GM18519 (cell line): ENCODE results near the gene NACAD.
"Not testable (repeated sequence)": the region's sequence is repeated elsewhere in the genome, so short reads cannot be mapped to it uniquely, and the experiment has no call there.

ENCODE experiments used
- ATAC-seq: cut with Tn5 transposase; IDR thresholded peaks from one replicate; pipeline ENCODE4 v1.9.1; 2021; ENCODE audit warnings: mild to moderate bottlenecking, moderate library complexity; ENCODE audit not compliant: unreplicated experiment, low FRiP score

Gene NACAD

DNA sequence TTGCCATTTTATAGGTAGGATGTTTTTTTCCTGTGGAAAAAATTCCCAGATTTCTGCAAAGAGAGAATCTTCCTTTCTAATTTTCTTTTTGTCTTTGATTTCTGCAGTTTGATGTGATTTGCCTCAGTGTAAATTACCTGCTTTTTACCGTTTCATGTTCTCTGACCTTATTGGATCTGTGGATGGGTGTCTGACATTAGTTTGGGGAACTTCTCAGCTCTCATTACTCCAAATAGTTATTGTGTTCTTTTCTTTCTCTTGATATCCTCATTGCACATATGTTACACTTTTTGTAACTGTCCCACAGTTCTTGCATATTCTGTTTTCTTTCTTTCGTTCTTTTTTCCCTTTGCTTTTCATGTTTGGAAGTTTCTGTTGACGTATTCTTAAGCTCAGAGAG, 28.5 kb downstream of the NACAD start:
- ATAC-seq: no peak

DNA sequence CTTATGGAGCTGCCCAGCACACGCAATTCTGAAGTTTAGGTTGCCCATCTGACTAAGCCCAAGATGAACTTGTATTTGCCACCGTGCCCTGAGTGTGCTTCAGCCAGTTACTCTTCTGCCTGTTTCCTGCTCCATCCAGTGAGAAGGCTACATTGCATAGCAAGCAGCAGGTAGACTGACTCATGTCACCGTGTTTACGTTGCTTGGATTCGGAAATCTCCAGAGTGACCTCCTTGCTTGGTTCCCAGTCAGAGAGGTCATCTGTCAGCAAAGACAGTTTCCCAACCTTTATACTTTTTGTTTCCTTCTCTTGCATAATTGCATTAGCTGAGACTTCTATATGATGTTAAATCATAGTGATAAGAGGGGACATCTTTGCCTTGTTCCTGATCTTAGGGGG, 30.9 kb downstream of the NACAD start:
- no peak for ATAC-seq

DNA sequence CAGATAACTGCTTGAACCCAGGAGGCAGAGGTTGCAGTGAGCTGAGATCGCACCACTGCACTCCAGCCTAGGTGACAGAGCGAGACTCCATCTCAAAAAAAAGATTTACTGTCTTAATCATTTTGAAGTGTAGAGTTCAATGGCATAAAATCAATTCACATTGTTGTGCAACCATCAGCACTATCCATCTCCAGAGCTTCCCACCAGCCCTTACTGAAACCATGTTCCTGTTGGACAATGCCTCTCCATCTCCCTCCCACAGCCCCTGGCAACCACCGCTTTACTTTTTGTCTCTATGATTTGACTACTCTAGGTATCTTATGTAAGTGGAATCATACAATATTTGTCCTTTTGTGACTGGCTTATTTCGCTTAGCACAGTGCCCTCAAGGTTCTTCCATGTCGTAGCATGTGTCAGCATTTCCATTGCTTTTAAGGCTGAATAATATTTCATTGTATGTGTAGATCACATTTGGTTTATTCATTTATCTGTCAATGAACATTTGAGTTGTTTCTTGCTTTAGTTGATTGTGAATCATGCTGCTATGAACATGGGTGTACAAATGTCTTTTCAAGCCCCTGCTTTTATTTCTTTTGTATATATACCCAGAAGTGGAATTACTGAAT, 33.1 kb downstream of the NACAD start:
- ATAC-seq: no peak

DNA sequence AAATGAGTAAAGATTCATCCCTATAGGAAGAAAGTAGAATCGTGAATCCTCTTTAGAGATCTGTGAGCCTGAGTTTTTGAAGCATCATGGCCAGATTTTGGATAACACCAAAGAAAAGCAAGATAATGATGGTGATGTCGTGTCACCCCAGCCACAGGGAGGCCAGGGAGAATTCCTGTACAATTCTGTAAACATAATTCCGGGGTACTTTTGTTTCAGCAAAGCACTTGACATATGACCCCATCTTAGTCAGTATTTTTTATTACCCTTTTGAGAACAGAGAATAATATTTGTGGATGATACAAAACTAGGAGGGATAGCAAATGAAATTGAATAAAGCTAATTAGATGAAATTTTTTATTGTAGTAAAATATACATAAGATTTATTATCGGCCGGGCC, 33.8 kb downstream of the NACAD start:
- ATAC-seq: no peak

DNA sequence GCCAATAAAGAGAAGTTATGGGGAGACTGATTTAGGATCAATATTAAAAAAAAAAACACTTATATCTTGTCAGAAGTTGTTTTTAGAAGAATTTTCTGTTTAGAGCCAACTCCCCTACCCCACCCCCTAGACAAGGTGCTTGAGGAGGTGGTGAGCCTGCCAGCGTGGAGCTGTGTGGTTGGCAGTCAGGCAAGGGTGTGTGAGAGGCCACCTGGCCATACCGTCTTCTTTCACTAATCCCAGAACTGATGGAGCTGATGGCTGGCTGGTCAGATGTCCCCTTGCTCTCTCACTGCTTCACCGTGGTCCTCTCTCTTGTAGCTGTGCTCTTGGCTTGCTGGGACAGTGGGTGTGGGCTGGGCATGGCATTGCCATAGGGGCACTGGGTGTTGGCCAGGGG, 34.3 kb downstream of the NACAD start:
- ATAC-seq: no peak

DNA sequence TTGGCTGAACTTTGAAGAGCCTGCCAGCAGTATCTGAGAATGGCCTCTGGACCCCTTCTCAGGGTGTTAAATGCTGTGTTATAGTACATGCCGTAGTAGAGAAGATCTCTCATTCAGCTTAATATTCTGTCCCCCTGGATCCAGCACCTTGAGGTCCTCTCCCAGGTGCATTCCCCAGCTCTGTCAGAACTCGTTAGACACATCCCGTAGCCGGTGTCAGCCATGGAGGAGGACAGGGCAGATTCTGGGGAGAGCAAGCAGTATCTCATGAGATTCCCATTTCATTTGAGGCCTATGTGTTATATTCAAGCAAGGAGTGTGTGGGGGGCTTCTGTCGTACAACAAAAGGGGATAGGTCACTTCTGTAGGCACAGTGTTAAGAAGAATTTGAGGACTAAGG, 34.8 kb downstream of the NACAD start:
- ATAC-seq: no peak

DNA sequence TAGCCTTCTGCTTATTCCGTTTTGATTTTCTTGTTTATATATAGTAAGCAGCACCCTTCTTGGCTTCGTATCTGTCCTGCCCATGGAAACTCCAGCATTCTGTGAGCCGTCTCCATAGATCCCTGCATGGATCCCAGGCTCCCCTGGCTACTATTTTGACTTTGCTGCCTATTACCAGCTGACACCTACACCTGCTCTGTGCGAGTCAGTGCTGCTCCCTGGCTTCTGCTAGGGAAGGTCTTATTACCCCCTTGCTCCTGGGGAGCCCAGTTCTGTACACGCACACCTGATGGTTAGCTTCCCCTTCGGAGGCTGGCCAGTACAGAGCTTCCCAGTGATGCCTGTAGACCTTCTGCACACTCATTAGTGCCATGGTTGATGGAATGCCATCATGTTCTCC, 35.4 kb downstream of the NACAD start:
- no peak for ATAC-seq

DNA sequence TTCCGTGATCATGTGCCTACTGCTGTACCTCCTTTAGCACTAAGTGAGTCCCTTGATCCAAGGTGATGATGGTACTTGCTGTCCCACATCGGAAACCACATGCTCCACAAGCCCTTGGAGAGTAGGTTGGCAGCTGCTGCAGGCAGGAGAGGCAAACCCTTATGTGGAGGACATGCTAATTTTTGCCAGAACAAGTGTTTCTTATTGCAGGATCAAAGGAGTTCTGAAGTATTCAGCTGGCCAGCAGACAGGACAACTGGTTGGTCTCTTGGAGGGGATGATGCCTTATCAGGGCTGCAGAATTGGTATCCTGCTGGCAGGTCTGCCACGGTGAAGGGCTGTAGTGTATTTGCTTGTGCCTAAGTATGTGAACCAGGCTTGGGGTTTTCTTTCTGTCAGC, 36.8 kb downstream of the NACAD start:
- ATAC-seq: no peak

DNA sequence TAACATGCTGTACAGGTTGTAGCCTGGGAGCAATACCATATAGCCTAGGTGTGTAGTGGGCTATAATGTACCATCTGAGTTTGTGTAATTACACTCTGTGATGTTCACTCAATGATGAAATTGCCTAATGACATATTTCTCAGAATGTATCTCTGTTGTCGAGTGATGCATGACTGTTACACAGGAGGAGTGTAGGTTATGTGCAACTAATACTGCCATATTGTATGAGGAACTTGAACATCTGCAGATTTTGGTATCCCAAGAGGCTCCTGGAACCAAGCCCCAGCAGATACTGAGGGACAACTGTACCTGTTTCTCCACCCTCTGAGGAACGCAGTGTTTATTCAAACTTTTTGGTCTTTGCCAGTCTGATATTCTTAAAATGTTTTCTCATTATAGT, 38.6 kb downstream of the NACAD start:
- ATAC-seq: no peak

DNA sequence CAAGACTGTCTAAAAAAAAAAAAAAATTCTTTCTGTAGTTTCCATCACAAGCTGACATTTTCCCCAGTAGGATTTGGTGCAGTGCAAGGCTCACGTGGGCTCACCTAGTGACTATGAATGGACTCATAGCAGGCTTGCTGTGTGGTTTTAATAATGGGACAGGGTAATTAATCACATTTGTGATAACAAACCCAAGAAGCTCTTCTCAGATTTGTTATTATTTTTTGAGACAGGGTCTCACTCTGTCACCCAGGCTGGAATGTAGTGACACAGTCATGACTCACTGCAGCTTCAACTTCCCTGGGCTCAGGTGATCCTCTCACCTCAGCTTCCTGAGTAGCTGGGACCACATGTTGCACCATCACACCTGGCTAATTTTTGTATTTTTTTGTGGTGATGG, 40.0 kb downstream of the NACAD start:
- ATAC-seq: no peak

DNA sequence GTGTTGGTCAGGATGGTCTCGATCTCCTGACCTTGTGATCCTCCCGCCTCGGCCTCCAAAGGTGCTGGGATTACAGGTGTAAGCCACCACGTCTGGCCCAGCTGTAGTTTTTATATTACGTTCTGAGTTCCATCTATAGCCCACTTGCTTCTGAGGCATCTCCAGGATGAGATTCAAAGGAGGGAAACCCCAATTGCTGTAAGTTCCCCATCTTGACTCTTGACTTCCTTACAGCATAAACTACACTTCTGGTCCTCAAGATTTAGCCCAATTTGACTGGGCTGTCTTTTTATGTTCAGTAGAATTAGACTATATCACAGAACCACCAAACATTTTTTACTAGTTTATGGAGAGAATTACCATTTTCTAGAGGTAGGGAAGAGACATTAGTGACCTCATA, 44.4 kb downstream of the NACAD start:
- no peak for ATAC-seq

DNA sequence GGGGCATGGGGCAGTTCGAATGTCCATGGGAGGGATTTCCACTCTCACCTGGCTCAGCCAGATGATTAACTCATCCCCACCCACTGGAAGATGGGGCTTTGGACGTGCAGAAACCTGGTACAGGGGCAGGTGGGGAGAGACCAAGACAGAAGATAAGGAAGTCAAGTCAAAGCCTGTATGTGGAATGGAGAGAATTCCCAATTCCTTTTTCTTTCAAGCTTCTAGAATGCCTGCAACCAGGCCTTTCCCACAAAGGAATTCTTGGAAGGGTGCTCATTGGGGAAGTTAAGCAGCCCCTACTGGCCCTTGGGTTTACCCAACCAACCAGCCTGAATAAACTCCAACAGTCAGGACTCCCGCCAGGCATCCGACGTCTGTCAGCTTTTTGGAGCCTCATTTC, 49.7 kb downstream of the NACAD start:
- no peak for ATAC-seq

DNA sequence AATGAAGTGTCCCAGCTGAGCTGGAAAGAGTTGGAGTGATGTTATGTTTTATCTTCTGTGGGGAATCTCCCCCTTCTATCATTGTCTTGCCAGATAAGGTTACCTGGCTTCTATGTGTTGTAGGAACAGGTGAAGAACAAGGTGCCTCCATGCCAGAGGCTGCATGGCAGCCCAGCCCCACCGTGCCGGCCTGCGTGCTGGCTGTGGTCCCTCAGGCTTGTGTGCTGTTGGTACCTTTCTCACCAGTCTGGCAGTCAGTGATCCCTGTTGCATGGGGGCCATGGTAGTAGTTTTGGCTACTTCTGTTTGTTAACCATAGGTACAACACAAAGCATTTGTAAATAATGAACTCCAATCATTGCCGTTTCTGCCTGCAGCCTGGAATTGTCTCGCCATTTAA, 50.9 kb downstream of the NACAD start:
- ATAC-seq: no peak

DNA sequence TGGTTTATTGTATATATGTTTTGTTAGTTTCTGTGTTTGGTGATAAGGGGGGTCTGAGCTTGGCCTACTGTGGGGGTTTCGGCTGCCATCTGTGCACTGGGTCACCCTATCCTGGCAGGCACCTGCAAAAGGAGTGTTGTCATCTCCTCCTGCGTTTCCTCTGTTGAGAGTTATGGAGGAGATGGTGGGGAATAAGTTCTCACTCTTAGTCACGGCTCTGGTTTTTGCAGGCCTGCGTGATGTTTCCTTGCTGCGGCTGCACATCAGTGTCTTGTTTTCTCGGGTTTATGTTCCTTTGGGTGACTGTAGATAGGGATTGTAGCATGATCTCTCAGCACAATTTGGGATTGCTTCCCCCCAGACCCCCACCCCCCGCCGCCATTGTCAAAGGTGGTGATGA, 52.0 kb downstream of the NACAD start:
- no peak for ATAC-seq

DNA sequence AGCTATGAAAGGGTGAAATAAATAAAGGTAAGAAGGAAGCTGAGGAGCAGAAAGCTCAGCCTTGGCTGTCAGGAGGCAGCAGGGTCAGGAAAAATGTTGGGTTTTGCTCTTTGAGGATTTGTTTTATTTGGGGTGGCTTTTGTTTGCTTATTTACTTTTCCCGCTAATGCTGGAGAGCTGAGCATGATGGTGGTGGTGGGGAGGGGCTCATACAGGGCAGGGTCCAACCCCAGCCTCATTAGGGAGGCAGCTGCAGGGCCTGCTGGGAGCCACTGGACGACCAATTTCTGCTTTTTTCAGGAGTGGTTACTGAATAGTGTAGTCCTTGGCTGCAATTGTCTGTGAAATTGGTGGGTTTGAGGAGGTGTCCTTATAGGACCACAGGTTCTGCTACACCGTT, 52.5 kb downstream of the NACAD start:
- ATAC-seq: no peak

DNA sequence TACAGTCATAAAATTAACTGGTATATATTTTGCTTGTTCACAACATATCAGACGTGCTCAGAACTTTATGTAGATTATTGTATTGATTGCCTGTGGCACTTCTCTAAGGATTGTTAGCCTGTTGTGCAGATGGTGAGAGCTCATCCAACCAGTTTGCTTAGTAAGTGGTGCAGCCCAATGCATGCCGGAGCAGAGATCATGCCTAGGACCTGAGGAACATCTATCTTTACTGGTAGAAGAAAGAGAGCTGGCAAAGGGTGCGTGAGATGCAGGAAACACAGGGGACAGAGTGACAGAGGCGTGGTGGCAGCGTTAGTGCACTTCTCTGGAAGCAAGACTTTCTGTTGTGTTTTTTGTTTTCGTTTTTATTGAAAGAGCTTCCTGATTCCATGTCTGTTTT, 52.9 kb downstream of the NACAD start:
- no peak for ATAC-seq

DNA sequence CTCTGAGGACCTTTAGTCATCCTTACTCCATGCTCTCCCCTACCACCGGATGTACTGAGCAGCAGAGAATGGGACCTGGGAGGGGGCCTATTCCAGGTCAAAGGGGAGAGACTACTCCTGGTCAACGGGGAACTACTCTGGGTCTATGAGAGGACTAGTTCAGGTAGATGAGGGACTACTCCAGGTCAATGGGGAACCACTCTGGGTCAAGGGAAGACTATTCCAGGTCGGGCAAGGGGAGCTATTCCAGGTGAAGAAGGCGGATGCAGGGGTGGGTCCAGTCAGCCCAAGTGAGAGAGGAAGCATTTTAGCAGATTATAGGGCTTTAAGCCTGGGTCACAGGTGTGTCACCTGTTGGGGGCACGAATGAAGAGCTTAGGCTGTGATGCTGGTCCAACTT, 53.4 kb downstream of the NACAD start:
- ATAC-seq: no peak

DNA sequence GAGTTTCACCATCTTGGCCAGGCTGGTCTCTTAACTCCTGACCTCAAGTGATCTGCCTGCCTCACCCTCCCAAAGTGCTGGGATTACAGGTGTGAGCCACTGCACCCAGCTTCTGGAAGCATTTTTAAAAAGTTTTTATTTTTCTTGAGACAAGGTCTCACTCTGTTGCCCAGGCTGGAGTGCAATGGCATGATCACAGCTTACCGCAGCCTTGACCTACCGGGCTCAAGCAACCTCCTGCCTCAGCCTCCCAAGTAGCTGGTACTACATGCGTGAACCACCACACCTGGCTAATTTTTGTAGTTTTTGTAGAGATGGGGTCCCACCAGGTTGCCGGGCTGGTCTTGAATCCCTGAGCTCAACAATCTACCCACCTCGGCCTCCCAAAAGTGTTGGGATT, 54.1 kb downstream of the NACAD start:
- not testable (repeated sequence) for ATAC-seq

DNA sequence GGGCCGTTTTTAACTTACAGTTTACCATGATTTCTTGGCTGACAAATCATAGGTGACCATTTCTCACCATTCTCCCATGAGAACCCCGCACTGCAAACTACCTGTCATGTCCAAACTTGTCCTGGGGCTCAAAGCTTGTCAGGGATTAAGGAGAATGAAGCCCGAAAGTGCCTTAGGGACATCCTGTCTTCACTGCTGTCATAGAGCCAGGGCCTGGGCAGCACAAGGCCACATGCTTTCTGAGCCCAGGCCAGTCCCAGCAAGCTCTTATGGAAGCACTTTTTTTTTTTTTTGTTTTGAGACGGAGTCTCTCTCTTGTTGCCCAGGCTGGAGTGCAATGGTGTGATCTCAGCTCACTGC, 54.9 kb downstream of the NACAD start:
- ATAC-seq: no peak

DNA sequence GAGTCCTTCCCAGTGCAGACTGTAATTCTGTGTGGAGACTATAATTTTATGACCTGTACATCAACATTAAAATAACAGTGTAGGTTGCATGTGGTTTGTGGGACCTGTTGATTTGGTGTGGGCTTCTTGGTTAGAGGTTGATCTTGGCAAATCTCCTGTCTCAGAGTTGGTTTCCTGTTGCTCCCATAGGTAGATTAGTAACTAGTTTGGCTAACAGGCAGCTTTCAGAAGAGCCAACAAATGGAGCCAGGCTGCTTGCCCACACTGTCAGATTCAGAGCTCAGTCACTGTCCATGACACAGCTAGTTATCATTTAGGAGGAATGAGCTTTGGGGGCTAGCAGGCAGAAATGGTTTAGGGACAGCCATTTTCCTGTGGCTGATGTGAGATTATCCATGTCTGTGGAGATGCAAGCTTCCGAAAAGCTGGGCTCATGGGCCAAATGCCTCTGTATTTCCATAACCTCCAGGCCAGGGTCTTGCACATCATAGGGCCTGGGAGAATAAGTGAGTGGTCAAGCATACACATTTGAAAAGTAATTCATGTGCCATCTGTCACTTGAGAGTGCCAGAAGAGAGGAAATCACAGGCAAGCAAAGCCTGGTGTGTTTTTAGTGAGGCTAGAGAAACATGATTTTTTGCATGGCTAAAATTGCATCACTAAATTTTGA, 55.4 kb downstream of the NACAD start:
- no peak for ATAC-seq

DNA sequence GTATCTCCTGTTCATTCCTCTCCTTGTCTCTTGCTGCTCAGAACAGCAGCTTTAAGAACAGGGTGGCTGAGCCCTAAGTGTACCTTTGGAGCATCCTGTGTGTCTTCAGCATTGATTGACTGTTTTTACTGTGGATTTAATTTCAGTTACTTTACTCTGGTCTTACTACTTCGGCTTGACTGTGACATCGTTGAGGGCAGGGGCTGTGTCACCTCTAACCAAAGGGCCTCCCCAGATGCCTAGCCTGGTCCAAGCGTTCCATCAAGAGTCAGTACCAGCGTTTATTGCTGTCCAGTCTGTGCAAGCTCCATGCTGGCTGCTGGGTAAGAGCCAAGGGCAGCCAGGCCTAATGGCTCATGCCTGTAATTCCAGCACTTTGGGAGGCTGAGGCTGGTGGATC, 56.3 kb downstream of the NACAD start:
- ATAC-seq: no peak

DNA sequence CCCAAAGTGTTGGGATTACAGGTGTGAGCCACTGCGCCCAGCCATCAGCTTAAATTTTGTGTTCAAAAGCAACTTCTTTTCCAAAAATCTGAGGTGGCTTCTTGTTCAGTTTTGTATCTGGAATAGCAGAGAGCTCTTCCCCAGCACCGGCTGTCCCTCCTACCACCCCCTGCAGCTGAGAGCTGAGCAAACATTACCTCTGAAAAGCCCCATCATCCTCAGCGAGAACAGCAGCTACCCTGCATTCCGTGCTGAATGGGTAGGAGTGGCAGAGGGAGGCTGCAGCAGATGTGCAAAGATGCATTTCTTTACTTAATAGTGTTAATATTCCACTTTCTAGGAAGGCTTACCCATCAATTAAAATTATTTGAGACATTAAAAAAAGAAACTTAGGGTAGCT, 56.9 kb downstream of the NACAD start:
- ATAC-seq: no peak
